ENCODE results near the gene ATP2A2.
"Not testable (repeated sequence)": the region's sequence is repeated elsewhere in the genome, so short reads cannot be mapped to it uniquely, and the experiment has no call there.

Gene ATP2A2

DNA sequence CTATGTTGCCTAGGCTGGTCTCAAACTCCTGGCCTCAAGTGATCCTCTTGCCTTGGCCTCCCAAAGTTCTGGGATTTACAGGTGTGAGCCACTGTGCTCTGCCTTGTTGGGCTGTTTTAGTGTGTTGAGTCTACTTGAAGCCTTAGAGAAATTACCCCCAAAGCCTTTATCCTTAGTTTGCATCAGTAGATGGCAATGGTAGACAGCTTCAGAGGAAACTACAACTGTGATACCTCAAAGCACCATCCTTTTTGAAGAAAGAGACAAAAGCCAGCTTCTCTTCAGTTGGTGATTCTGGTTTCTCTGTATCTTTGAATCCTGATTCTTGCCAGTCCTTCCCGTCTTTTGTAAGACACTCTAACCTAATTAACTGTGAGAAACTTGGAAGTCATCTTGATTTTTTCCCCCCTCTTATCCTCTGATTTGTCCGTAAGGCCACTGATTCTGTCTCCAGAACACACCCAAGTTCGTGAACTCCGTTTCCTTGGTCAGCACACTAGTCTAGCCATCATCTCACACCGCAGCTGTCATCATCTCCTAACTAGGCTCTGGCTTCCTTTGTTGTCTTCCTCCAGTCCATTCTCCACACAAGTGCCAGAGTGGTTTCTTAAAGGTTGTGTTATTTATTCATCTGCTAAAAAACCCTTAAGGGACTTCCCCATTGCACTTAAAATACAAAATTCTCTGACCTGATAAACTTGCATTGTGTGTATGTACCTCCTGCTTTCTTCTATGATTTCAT lies 20.2 kb downstream of the ATP2A2 start:
- no peak for DNase-seq

DNA sequence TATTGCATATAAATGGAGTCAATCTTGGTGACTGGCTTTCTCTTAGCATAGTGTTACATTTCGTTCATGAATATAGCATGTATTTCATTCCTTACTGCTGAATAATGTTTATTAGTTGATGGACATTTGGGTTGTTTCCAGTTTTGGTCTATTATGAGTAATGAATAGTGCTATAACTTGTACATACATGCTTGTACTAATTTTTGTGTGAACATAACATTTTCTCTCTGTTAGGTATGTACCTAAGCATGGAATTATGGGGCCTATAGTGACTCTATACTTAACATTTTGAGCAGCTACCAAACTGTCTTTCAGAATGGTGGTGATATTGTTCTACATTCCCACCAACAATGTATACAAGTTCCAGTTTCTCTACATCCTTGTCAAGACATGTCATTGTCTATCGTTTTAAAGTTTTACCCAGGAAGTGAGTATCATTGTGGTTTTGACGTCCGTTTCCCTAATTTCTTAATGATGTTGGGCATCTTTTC lies 23.1 kb downstream of the ATP2A2 start:
- DNase-seq: no peak

DNA sequence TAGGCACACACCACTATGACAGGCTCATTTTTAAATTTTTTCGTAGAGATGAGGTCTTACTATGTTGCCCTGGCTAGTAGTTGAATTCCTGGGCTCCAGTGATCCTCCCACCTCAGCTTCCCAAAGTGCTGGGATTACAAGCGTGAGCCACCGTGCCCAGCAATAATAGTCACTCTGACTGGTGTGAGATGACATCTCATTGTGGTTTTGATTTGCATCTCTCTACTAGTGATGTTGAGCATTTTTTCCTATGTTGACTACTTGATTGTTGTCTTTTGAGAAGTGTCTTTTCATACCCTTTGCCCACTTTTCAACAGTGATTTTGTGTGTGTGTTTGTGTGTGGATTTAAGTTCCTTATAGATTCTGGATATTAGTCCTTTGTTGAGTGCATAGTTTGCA lies 26.3 kb downstream of the ATP2A2 start:
- no peak for DNase-seq

DNA sequence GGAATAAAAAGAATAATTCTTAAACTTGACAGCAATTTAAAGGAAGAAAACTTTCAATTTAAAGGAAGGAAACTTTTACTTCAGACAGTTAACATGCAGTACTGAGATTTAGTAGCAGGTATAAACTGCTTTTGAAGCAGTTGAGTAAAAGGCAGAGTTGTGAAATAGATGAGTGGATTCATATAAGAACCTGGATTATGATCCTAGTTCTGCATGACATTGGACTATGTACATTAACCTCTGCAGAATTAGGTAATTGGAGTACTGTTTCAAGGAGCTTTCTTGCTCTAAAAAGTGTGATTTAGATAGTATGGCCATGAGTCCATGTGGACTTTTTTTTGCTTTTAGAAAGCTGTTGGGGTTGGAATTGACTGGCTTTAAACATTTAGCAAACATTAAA lies 29.7 kb downstream of the ATP2A2 start:
- DNase-seq: no peak

DNA sequence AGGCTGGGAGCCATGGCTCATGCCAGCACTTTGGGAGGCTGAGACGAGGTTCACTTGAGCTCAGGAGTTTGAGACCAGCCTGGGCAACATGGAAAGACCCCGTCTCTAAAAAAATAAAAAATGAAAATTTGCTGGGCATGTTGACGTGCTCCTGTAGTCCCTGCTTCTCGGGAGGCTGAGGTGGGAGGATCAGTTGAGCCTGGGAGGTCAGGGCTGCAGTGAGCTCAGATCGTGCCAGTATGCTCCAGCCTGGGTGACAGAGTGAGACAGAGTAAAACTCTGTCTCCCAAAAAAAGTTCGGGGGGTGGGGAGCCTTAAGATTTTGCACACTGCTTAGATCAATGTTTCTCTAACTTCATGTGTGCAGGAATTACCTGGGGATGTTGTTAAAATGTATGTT lies 30.9 kb downstream of the ATP2A2 start:
- DNase-seq: no peak

DNA sequence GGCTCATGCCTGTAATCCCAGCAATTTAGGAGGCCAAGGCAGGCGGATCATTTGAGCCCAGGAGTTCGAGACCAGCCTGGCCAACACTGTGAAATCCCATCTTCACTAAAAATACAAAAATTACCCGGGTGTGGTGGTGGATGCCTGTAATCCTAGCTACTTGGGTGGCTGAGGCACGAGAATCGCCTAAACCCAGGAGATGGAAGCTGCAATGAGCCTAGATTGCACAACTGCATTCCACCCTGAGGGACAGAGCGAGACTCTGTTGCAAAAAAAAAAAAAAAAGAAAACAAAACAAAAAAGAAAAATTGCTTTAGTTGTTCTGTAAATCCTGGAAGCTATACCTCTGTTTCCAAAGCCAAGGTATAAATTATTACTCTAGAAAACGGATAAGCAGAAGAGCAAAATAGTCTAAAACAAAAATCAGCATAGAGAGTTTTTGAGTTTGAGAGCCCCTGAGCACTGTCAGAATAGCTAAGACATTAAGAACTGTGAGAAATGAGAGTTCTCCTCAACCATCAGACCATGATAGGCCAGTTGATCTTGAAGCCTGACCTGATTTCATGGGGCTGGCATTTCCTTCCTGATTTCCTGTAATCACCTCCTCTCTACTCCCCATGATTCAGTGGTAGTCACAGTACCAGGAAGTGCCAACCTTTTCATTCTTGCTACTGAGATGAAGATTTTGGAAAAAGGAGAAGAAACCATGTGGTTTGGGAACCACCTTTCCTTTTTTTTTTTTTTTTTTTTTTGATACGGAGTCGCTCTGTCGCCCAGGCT lies 31.7 kb downstream of the ATP2A2 start:
- DNase-seq: no peak

DNA sequence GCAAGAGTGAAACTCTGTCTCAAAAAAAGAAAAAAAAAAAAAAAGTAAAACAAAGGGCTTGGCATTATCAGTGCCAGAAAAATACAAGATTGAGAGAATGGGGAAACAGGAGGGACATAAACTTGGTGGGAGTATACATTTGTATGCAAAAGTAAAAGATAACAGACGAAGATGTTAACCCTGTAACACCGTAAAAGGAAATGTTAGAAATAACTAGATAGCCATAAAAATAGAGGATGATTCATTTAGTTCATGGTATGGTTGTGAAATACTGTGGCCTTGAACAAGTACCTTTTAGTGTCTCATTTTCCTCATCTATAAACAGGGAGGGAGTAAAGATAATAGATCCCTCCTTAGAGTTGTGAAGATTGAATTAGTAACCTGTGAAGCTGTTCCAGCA lies 33.3 kb downstream of the ATP2A2 start:
- no peak for DNase-seq

DNA sequence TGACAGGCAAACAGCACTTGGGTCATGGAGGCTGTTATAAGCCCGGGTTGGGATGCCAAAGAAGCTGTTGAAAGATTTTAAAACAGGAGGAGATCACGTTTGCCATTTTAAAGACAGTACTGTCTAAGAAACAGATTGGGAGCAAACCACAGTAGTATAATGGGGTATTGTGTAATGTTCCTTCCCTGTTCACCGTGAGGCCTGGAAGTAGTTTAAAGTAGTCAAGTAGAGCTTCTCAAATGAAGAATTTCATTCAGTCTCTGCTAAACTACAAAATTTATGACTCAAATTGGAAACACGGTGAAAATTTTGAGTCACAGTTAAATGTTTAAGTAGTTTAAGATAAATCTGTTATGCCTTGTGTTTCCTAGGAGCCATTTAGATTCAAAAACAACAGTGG lies 35.8 kb downstream of the ATP2A2 start:
- no peak for DNase-seq

DNA sequence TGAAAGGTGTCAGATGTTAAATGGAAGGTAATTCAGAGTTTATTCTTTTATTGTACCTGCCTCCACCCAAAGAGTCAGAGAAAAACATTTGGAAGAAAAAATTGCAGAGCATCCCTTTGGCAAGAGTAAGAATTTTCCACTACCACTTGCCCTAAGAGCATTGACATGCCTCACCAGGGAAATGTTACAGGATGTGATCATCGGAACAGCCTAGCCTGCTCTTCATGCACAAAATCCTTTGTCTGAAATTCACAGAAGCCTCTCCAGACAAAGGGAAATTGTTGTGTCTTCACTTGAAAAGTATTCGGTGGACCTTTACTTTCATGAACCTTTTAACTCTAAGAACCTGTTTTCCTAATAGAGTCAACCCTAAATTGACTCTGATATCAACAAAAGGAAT lies 36.9 kb downstream of the ATP2A2 start:
- DNase-seq: no peak

DNA sequence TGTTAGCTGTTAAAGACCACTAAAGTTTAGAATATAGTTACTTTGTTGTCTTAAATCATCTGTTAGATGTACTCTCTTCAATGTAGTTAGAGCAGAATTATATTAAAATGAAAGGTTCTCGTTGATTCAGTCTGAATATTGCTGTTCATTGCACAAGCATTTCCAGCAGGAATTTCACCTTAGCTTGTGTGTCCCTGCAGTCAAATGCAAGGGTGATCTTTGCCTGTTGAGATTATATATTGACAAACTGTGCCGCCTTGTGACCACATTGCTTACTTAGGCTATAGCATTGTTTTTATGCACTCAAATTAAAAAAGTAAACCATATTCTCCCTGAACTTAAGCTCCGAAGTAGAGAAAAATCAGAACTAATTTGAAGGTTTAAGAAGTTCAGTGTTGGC lies 39.5 kb downstream of the ATP2A2 start:
- DNase-seq: no peak

DNA sequence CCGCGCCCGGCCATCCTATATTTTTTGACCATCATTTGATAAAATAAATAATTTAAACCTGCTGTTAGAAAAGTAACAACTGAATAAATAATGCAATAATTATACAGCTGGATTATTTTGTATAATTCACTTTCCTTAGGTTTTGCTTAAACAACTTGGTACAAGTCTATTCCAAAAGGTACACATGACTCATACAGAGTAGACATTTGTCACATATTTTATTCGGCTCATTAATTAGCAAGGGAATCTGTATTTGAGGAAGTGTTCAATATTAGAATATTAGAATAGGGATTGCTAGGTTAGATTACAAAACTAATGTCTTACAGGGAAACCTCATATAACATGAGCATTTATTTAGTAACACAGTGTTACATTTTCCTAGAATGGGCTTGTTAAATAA lies 48.7 kb downstream of the ATP2A2 start:
- no peak for DNase-seq

DNA sequence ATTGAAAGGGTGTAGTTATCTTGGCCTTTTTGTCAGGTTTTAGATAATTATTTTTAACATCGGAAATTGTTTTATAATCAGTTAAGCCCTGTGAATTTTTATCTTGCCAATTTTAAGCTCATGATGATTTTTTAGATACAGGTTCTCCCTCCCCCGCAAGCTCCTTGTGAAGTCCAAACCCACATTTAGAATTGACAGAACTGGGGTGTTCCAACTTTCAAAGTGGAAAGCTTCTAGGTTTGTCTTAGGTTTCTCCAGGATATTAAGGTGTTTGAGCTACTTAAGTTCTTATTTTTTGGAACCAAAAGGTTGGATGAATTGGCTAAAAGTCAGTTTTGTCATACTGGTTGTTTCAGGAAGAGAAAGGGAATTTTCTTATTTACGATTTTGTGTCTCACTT lies 49.1 kb downstream of the ATP2A2 start:
- DNase-seq: no peak

DNA sequence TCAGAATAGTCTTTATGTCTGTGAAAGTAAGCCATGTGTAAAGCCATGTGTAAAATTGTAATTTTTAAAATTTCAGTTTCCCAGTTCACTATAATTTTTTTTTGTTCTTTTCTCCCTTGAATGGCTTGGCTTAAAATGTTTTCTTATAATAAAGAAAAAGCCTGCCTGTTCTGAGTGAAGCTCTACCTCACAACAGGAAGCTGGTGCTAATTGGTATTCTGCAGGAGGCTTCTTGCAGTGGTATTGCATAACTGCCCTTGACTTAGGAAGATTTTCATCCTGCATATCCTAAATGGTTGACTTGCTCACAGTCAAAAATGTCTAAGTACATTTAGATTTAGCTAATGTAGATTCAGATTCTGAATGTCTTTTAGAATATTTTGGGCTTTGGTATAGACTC lies 49.5 kb downstream of the ATP2A2 start:
- no peak for DNase-seq

DNA sequence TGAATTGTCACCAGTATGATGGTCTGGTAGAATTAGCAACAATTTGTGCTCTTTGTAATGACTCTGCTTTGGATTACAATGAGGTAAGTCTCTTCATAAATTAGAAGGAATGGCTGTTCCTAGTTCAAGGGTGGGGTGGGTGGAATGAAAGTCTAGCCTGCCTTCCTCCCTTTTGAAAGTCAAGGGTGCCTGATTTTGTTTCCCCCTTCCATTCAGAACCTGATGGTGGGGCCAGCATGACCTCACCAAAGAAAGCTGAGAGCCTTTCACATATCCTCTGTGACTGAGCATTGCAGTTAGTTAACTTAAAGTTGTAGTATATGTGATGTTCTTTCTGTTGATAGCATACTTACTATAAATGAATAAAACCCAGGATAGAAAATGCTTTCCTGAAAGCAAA lies 52.2 kb downstream of the ATP2A2 start:
- no peak for DNase-seq

DNA sequence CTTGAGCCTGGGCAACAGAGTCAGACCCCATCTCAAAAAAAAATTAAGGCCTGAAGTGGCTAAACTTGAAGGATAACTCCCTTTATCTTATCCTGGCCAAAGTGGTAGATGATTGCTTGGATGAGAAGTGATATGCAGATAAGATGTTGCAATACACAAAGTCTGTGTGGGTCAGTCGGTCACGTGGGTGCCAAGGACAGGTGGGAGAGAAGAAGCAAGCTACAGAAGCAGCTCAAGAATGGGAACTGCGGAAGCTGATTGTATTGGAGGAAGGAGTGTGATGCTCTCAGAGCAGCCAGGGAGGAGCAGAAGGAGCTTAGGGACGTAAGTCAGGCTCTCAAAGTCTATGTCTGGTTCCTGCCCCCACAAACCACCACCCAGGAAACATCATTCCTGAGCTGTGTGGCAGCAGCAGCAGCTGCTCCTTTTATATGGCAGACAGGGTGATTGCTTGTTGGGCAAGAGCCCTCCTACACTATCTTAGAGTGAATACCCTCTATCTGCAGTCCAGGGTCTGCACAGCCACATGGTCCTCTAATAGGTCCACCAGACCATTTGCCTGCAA lies 54.5 kb downstream of the ATP2A2 start:
- DNase-seq: no peak

DNA sequence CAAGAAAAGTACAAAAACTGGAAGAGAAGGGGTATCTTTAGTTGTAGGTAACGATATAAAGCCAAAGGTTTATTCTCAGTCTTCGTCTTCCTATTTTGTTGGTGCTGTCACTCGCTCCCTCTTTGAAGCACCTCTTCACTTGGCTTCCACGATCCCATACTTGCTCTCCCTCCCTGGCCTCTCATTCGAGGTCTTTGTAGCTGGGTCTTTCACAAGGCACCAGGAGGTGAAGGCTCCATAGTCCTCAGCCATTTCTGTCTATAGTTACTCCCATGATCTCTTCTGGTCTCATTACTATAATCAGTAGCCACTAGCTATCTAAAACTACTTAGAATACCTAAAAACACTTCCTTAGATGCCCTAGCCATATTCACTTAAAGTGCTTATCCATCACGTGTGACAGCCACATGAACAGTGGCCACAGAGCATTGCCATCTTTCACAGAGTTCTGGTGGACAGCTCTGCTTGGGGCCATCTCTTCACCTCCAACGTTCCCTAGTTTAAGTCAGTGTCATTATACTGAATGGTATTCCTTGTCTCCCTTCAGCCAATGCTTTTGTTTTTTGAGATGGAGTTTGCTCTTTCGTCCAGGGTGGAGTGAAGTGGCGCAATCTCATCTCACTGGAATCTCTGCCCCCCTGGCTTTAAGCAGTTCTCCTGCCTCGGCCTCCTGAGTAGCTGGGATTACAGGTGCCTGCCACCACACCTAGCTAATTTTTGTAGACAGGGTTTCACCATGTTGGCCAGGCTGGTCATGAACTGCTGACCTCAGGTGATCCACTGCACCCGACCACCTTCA lies 57.1 kb downstream of the ATP2A2 start:
- no peak for DNase-seq

DNA sequence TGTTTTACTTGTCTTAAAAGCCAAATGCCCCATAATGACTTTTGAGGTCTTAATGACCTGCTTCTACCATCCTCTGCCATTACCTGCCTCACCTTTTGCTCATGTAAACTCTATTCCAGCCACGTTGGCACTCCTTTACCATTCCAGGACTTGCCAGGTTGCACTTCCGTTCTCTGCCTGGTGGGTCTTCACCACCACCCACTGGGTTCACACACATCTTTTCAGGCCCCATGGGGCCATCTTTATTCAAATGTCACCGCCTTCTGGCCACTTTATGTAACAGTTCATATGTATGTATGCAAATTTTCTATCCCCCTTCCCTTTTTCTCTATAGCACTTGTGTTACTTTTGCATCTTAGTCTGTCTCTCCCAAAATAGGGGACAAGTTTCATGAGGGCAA lies 57.7 kb downstream of the ATP2A2 start:
- DNase-seq: no peak

DNA sequence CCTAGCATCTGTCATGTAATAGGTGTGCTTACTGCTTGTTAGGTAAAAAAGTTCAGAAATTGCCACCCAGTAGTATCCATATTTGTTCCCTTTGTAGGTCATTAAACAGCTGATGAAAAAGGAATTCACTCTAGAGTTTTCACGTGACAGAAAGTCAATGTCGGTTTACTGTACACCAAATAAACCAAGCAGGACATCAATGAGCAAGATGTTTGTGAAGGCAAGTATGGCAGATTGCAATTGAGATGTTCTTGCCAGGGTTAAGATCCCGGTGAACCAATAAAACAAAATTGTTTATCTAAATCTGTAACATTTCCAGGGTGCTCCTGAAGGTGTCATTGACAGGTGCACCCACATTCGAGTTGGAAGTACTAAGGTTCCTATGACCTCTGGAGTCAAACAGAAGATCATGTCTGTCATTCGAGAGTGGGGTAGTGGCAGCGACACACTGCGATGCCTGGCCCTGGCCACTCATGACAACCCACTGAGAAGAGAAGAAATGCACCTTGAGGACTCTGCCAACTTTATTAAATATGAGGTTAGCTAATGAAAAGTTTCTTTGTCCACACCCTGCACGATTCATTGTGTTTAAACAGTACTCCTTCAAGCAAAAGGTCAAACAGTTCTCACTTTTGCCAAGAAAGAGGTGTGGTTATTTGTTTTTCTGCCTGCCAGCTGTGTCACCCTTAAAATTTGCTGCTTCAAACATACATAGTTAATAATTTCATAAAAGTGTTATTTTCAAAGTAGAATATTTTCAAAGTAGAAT lies 58.3 kb downstream of the ATP2A2 start:
- DNase-seq: no peak

DNA sequence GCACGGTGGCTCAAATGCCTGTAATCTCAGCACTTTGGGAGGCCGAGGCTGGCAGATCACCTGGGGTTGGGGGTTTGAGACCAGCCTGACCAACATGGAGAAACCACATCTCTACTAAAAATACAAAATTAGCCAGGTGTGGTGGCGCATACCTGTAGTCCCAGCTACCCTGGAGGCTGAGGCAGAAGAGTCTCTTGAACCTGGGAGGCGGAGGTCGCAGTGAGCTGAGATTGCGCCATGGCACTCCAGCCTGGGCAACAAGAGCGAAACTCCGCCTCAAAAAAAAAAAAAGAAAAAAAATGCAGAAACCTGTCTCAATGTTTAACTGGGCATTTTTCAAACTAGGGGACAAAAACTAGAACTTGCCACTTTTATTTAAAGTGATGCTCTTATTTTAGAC lies 59.2 kb downstream of the ATP2A2 start:
- DNase-seq: not testable (repeated sequence)

DNA sequence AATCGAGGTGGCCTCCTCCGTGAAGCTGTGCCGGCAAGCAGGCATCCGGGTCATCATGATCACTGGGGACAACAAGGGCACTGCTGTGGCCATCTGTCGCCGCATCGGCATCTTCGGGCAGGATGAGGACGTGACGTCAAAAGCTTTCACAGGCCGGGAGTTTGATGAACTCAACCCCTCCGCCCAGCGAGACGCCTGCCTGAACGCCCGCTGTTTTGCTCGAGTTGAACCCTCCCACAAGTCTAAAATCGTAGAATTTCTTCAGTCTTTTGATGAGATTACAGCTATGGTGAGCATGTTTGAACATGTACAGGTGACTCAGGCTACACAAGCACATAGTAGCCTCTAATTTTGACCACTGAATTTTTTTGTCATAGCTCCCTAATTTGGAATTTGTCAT lies 59.7 kb downstream of the ATP2A2 start:
- no peak for DNase-seq

DNA sequence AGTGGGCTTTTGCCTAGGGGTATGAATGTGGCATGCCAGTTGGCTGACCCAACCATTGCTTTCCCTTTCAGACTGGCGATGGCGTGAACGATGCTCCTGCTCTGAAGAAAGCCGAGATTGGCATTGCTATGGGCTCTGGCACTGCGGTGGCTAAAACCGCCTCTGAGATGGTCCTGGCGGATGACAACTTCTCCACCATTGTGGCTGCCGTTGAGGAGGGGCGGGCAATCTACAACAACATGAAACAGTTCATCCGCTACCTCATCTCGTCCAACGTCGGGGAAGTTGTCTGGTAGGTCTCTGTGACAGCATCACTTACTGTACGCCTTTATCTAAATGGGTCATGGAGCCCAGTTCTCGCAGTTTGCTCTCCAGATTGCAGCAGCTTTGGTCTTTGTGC lies 61.1 kb downstream of the ATP2A2 start:
- no peak for DNase-seq

DNA sequence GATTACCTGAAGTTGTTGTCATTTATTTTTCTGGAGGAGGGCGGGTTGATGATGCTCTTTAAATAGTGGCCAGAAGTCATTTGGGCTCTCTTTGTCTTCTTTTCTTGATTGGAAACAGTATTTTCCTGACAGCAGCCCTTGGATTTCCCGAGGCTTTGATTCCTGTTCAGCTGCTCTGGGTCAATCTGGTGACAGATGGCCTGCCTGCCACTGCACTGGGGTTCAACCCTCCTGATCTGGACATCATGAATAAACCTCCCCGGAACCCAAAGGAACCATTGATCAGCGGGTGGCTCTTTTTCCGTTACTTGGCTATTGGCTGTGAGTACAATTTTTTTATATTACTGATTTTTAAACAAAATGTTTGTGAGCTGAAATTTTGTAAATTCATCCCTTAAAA lies 62.1 kb downstream of the ATP2A2 start:
- no peak for DNase-seq

Data from NCI-H2081 treated with DMSO at 0.1 percent for 48 hours (cell line).